Ishikawa (cell line): ENCODE data around the gene ATF3.
A peak's percentile ranks its signal among the peaks of the same experiment; 100 is the strongest.

Source experiments
- CEBPB ChIP-seq: IDR thresholded peaks from 2 replicates; pipeline ENCODE4 v1.6.1; 2012
- CREB1 ChIP-seq: IDR thresholded peaks from 2 replicates; pipeline ENCODE4 v1.6.1; 2012; ENCODE audit warnings: low read depth
- EGR1 ChIP-seq: IDR thresholded peaks from 2 replicates; pipeline ENCODE4 v1.6.1; 2012
- EP300 ChIP-seq: IDR thresholded peaks from 2 replicates; pipeline ENCODE4 v1.6.1; 2012; ENCODE audit warnings: borderline replicate concordance
- FOXM1 ChIP-seq: IDR thresholded peaks from 2 replicates; pipeline ENCODE4 v1.6.1; 2012; ENCODE audit warnings: low read depth, borderline replicate concordance
- MAX ChIP-seq: IDR thresholded peaks from 2 replicates; pipeline ENCODE4 v1.6.1; 2012
- NFIC ChIP-seq: IDR thresholded peaks from 2 replicates; pipeline ENCODE4 v1.6.1; 2012
- RAD21 ChIP-seq: IDR thresholded peaks from 2 replicates; pipeline ENCODE4 v1.6.1; 2012; ENCODE audit warnings: low read depth
- REST ChIP-seq: IDR thresholded peaks from 2 replicates; pipeline ENCODE4 v1.6.1; 2012; ENCODE audit warnings: low read depth, mild to moderate bottlenecking
- TAF1 ChIP-seq: IDR thresholded peaks from 2 replicates; pipeline ENCODE4 v1.6.1; 2012; ENCODE audit warnings: low read depth, mild to moderate bottlenecking
- TCF12 ChIP-seq: IDR thresholded peaks from 2 replicates; pipeline ENCODE4 v1.6.1; 2012; ENCODE audit warnings: low read depth
- TEAD4 ChIP-seq: IDR thresholded peaks from 2 replicates; pipeline ENCODE4 v1.6.1; 2012
- YY1 ChIP-seq: IDR thresholded peaks from 2 replicates; pipeline ENCODE4 v1.6.1; 2012; ENCODE audit warnings: low read depth
- ZBTB7A ChIP-seq: IDR thresholded peaks from 2 replicates; pipeline ENCODE4 v1.6.1; 2012; ENCODE audit warnings: low read depth
- TF ChIP-seq, protein P1 (sequence below): IDR thresholded peaks from 2 replicates; pipeline ENCODE4 v1.6.1; 2012

Gene ATF3

GRCh38 chr1:212566522-212567479, 41.8 kb upstream of the ATF3 start:
- TF ChIP-seq, protein P1, sequence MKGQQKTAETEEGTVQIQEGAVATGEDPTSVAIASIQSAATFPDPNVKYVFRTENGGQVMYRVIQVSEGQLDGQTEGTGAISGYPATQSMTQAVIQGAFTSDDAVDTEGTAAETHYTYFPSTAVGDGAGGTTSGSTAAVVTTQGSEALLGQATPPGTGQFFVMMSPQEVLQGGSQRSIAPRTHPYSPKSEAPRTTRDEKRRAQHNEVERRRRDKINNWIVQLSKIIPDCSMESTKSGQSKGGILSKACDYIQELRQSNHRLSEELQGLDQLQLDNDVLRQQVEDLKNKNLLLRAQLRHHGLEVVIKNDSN: no peak
- peak; percentile 69 for TF ChIP-seq TCF12
- TF ChIP-seq NFIC: peak; percentile 28; the same call in 1 of the 2 replicates
- peak; percentile 49; the same call in 1 of the 2 replicates for TF ChIP-seq TEAD4
- TF ChIP-seq EP300: peak; percentile 44; the same call in 1 of the 2 replicates
- TF ChIP-seq MAX: peak; percentile 64

GRCh38 chr1:212567638-212568037, 40.9 kb upstream of the ATF3 start:
- no peak for TF ChIP-seq TCF12
- TF ChIP-seq ZBTB7A: no peak
- no peak for TF ChIP-seq REST
- no peak for TF ChIP-seq TAF1
- no peak for TF ChIP-seq EGR1
- no peak for TF ChIP-seq FOXM1
- TF ChIP-seq CREB1: no peak
- TF ChIP-seq CEBPB: no peak

DNA sequence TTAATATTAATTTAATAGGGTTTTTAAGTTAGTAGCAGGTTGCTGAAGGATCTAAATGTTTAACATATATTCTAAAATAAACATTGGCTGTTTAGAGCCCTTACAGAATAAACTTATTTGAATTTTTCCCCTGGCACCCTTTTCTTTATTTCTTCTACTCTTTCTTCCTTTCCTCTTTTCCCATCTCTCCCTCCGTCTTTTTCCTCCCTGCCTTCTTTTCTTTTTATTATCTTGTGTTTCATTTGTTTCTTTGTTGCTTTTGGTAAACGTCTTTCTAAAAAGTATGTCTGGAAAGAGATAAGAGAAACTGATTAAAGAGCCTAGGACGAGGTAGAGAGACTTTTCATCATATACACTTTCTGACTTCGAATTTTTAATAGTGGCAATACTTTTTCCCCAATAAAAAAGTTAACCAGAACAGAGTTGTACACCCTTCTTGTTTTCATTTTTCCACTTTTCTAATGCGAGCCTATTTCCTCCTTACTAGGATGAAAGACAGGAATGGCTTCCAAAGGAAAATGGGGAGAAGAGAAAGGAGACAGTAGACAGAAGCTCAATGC, 39.5 kb upstream of the ATF3 start:
- TF ChIP-seq, protein P1: no peak
- TF ChIP-seq TCF12 (no peak), TAF1 (no peak), RAD21 (no peak), MAX (no peak), NFIC (no peak), TEAD4 (no peak), CREB1 (no peak), FOXM1 (no peak), REST (no peak), YY1 (no peak), CEBPB (no peak), EP300 (no peak), EGR1 (no peak), ZBTB7A (no peak)

GRCh38 chr1:212574732-212575131, 33.8 kb upstream of the ATF3 start:
- TF ChIP-seq CREB1 (no peak), NFIC (no peak), TCF12 (no peak), EGR1 (no peak), TEAD4 (no peak), FOXM1 (no peak), TAF1 (no peak), MAX (no peak), EP300 (no peak)

GRCh38 chr1:212575333-212575732, 33.2 kb upstream of the ATF3 start:
- TF ChIP-seq EGR1: no peak
- TF ChIP-seq TCF12: no peak
- no peak for TF ChIP-seq FOXM1
- no peak for TF ChIP-seq CEBPB
- no peak for TF ChIP-seq MAX
- no peak for TF ChIP-seq TEAD4
- TF ChIP-seq RAD21: no peak
- TF ChIP-seq YY1: no peak
- TF ChIP-seq TAF1: no peak
- no peak for TF ChIP-seq CREB1
